Endothelial cell of umbilical vein (primary cell): ENCODE measurements around the gene LILRA2. TPM values are rescaled to one million over a fixed set of nuclear protein-coding genes. Genes with fewer than 3 reads are reported as not detected.

Experiments
- BruUV-seq: library from RNA; stranded (reverse); fragments of 400-500 nt; replicated peaks from 2 replicates; lab custom pipeline; 2021; lab: Mats Ljungman, UMichigan
- CTCF ChIA-PET: fragments of 300-600, 350-600 bp; sonication (Branson Sonifier 250); formaldehyde crosslinking; loops from one replicate; lab custom pipeline; 2021; ENCODE audit warnings: antibody characterized with exemption, inconsistent platforms; lab: Charles Lee
- POLR2A ChIA-PET: fragments of 300-600, 350-600 bp; sonication (Branson Sonifier 250); formaldehyde crosslinking; loops from one replicate; lab custom pipeline; 2021; ENCODE audit warnings: antibody characterized with exemption, inconsistent platforms; lab: Charles Lee
- DNase-seq: peaks from one replicate; pipeline ENCODE4 v3.0.0-alpha.2; 2011; ENCODE audit warnings: low read depth, low spot score
- FAIRE-seq: peaks from 2 replicates; lab custom pipeline; 2011; peaks lifted over from hg19 to GRCh38; lab: Jason Lieb, UNC
- H2AFZ ChIP-seq: 2 replicates; pipeline ENCODE4 v1.6.0; 2012; ENCODE audit warnings: low read depth, low read length, control low read depth, inconsistent platforms
- H3K27ac ChIP-seq: 2 replicates; pipeline ENCODE4 v1.5.1; 2011; ENCODE audit warnings: low read depth, mild to moderate bottlenecking, control low read depth, low read length, moderate library complexity; ENCODE audit not compliant: insufficient read depth
- H3K27me3 ChIP-seq, 2 experiments: 2 replicates each; pipeline versions ENCODE4 v1.6.0 to v1.6.1; 2011; ENCODE audit warnings: low read length in 2 of 2, mixed read lengths in 1 of 2; ENCODE audit not compliant: control insufficient read depth in 2 of 2, insufficient read depth in 2 of 2
- H3K36me3 ChIP-seq, 2 experiments: 2 replicates in 1 of 2; 3 replicates in 1 of 2; pipeline ENCODE4 v1.5.1; 2011; ENCODE audit warnings: low read length in 2 of 2, mild to moderate bottlenecking in 1 of 2, moderate library complexity in 1 of 2; ENCODE audit not compliant: control insufficient read depth in 2 of 2, insufficient read depth in 2 of 2; ENCODE audit errors: extremely low read depth in 1 of 2
- H3K4me1 ChIP-seq: 3 replicates; pipeline ENCODE4 v1.5.1; 2011; ENCODE audit warnings: mild to moderate bottlenecking, low read length; ENCODE audit not compliant: control insufficient read depth, insufficient read depth; ENCODE audit errors: extremely low read depth
- H3K4me2 ChIP-seq: 2 replicates; pipeline ENCODE4 v1.6.1; 2011; ENCODE audit warnings: low read length, control low read depth, mixed read lengths; ENCODE audit not compliant: insufficient read depth
- H3K4me3 ChIP-seq, 3 experiments: fragments of 200-600 bp in 1 of 3; sonication (generic), shearing (Covaris generic) in 1 of 3; replicated peaks in 1 of 3; 2 replicates each; pipeline ENCODE4 v1.5.1; 2011 to 2016; ENCODE audit warnings: control low read depth in 3 of 3, low read length in 3 of 3, mild to moderate bottlenecking in 2 of 3, inconsistent platforms in 1 of 3, low read depth in 1 of 3, moderate library complexity in 1 of 3; ENCODE audit not compliant: insufficient read depth in 1 of 3
- H3K79me2 ChIP-seq: 2 replicates; pipeline ENCODE4 v1.6.0; 2012; ENCODE audit warnings: low read length, inconsistent platforms; ENCODE audit not compliant: control insufficient read depth, insufficient read depth
- H3K9ac ChIP-seq: replicated peaks from 2 replicates; pipeline ENCODE3; 2011; ENCODE audit warnings: low read length, control low read depth; ENCODE audit not compliant: insufficient read depth; ENCODE audit errors: extremely low read depth
- H3K9me1 ChIP-seq: replicated peaks from 3 replicates; pipeline ENCODE4 v1.6.0; 2011; ENCODE audit warnings: mild to moderate bottlenecking, low read length; ENCODE audit not compliant: control insufficient read depth, insufficient read depth; ENCODE audit errors: extremely low read depth
- H3K9me3 ChIP-seq: replicated peaks from 2 replicates; pipeline ENCODE4 v1.5.1; 2012; ENCODE audit warnings: low read length, inconsistent platforms; ENCODE audit not compliant: control insufficient read depth, insufficient read depth
- H4K20me1 ChIP-seq: replicated peaks from 2 replicates; pipeline ENCODE3; 2011; ENCODE audit warnings: mild to moderate bottlenecking, low read length; ENCODE audit not compliant: control insufficient read depth, insufficient read depth; ENCODE audit errors: extremely low read depth
- CTCF ChIP-seq, 2 donors: IDR thresholded peaks; 1 replicate in 1 of 2; 2 replicates in 1 of 2; pipeline ENCODE4 v1.5.1; 2011; ENCODE audit warnings: low read length in 2 of 2, mild to moderate bottlenecking in 2 of 2, moderate library complexity in 2 of 2, control low read depth in 1 of 2, inconsistent platforms in 1 of 2, low read depth in 1 of 2; ENCODE audit not compliant: insufficient read depth in 1 of 2; ENCODE audit errors: extremely low read depth in 1 of 2
- EZH2 ChIP-seq: IDR thresholded peaks from 2 replicates; pipeline ENCODE4 v1.6.1; 2012; ENCODE audit warnings: borderline replicate concordance, low read depth, mild to moderate bottlenecking, moderate library complexity, low read length, inconsistent platforms; ENCODE audit not compliant: severe bottlenecking
- FOS ChIP-seq: IDR thresholded peaks from 2 replicates; pipeline ENCODE4 v1.6.1; 2011; ENCODE audit warnings: mild to moderate bottlenecking, low read length, moderate library complexity, borderline replicate concordance; ENCODE audit not compliant: insufficient read depth
- GATA2 ChIP-seq: IDR thresholded peaks from 2 replicates; pipeline ENCODE4 v1.7.0; 2011; ENCODE audit warnings: low read depth, mild to moderate bottlenecking, moderate library complexity, mixed read lengths, low read length; ENCODE audit not compliant: insufficient read length, insufficient read depth
- JUN ChIP-seq: IDR thresholded peaks from 2 replicates; pipeline ENCODE4 v1.6.1; 2011; ENCODE audit warnings: borderline replicate concordance, low read depth; ENCODE audit not compliant: insufficient read length, insufficient read depth
- MAX ChIP-seq: IDR thresholded peaks from 2 replicates; pipeline ENCODE4 v1.6.1; 2011; ENCODE audit not compliant: insufficient read depth, insufficient read length
- MYC ChIP-seq: IDR thresholded peaks from one replicate; pipeline ENCODE4 v1.6.1; 2011; ENCODE audit warnings: mild to moderate bottlenecking, low read depth, low read length
- POLR2A ChIP-seq: IDR thresholded peaks from 2 replicates; pipeline ENCODE4 v1.6.1; 2012; ENCODE audit warnings: low read depth, mild to moderate bottlenecking, control low read depth, low read length
- POLR2AphosphoS5 ChIP-seq: IDR thresholded peaks from 2 replicates; pipeline ENCODE4 v1.6.1; 2012; ENCODE audit warnings: low read depth, mild to moderate bottlenecking, control low read depth, low read length, moderate library complexity; ENCODE audit not compliant: insufficient read depth
- dilution Hi-C: fragments of 300-500 bp; cut with MboI; formaldehyde crosslinking; loops from one replicate; pipeline ENCODE4 v1.15.0; 2019; ENCODE audit warnings: low sequenced_read_pairs; ENCODE audit not compliant: extremely low pct_ligation_motif_present
- intact Hi-C: fragments of 100-400 bp; cut with micrococcal nuclease; formaldehyde crosslinking; loops from one replicate; pipeline ENCODE4 v1.10.0; 2022
- polyA plus RNA-seq, 4 experiments: library from polyadenylated mRNA; depleted of rRNA in 3 of 4; stranded (reverse) in 3 of 4; unstranded in 1 of 4; fragments of >200 nt; gene quantifications; 2 replicates each; pipeline versions ENCODE4 v1.2.1 to v1.2.3, GENCODE V29; 2011 to 2012; ENCODE audit warnings: missing spikeins in 1 of 4
- total RNA-seq: library from RNA; stranded (reverse); gene quantifications from 2 replicates; pipeline ENCODE4 v1.2.3, GENCODE V29; 2021

Gene LILRA2
- total and polyA plus RNA-seq, 2 donors (not counting 3 experiments of a cell fraction or from before 2014, with no cell fraction given): not detected

GRCh38 chr19:54554896-54555295 lies 18.7 kb upstream of the LILRA2 start:
- no peaks in the 10 kb centered on the region for H3K36me3 ChIP-seq
- FAIRE-seq (no peak), DNase-seq (no peak)
- no peak overlapping the region for H3K4me2 ChIP-seq
- no peaks in the 10 kb centered on the region for H4K20me1 ChIP-seq
- no peaks in the 10 kb centered on the region for H3K4me1 ChIP-seq
- no peak overlapping the region for H3K4me3 ChIP-seq
- CTCF ChIA-PET: no interaction called here
- intact Hi-C loops: no loop called here
- no TSS peak for BruUV-seq
- no peaks in the 10 kb centered on the region for H3K9me3 ChIP-seq
- POLR2A ChIA-PET: no interaction called here
- no peak overlapping the region for H2AFZ ChIP-seq
- dilution Hi-C loops: no loop called here
- H3K79me2 ChIP-seq: no peaks in the 10 kb centered on the region
- H3K9ac ChIP-seq: no peak overlapping the region
- H3K9me1 ChIP-seq: no peaks in the 10 kb centered on the region
- H3K27me3 ChIP-seq: no peaks in the 10 kb centered on the region
- TF ChIP-seq POLR2A (no peak), JUN (no peak), EZH2 (no peak), FOS (no peak), MYC (no peak), MAX (no peak), POLR2AphosphoS5 (no peak), GATA2 (no peak), CTCF (IDR thresholded peaks at IDR 0.05; ENCODE audit: extremely low read depth in 1 of 2, insufficient read depth in 1 of 2, low read depth in 1 of 2, low read length in 2 of 2) (no peak)
- no peak overlapping the region for H3K27ac ChIP-seq
